Measurements from ENCODE around the gene CA11. TPM values are rescaled to one million over a fixed set of nuclear protein-coding genes. Genes with fewer than 3 reads are reported as not detected.
"Not testable (repeated sequence)": the region's sequence is repeated elsewhere in the genome, so short reads cannot be mapped to it uniquely, and the experiment has no call there.

The CA11 gene
- total RNA-seq, 1 experiment from 2014 or later, result 38.2 TPM

- H3K27ac ChIP-seq (ENCODE audit: low read depth, low read length, poor library complexity, severe bottlenecking), result peak overlapping the region; percentile 91
- no peaks in the 10 kb centered on the region for H3K9me3 ChIP-seq (ENCODE audit: low read depth, low read length, poor library complexity, severe bottlenecking)
- H3K4me3 ChIP-seq (ENCODE audit: low read depth, low read length, poor library complexity, severe bottlenecking), result peak overlapping the region; percentile 33
- ChIA-PET POLR2A (ENCODE audit: low non-redundant PET) (interaction anchor here (0.6 to 0.9 kb wide), 2 partner anchors 10 to 350 kb away, joined by 3 to 4 read pairs; no protein-coding TSS in a partner anchor), CTCF (interaction anchor here (0.6 kb wide), 1 partner anchor 45 kb away, joined by 15 read pairs; no protein-coding TSS in a partner anchor)
- H3K36me3 ChIP-seq (ENCODE audit: insufficient read depth, low read length, poor library complexity, severe bottlenecking), result peaks cover 19% of the 10 kb centered on the region
- DNase-seq (ENCODE audit: low spot score), result no peak
- BruUV-seq (replicated peaks), result no TSS peak
- no peak for TF ChIP-seq CTCF (conservative IDR thresholded peaks at IDR 0.05; ENCODE audit: low read depth, low read length)
- TF ChIP-seq EZH2 (IDR thresholded peaks at IDR 0.05; ENCODE audit: borderline replicate concordance, low read depth, low read length, poor library complexity, severe bottlenecking), result no peak
- no peaks in the 10 kb centered on the region for H3K27me3 ChIP-seq (replicated peaks; ENCODE audit: insufficient read depth, low read depth, low read length, poor library complexity)
- intact Hi-C loops (cut with micrococcal nuclease; ENCODE audit: unreplicated experiment), result no loop called here
- peaks cover 53% of the 10 kb centered on the region for H3K4me1 ChIP-seq (ENCODE audit: insufficient read depth, low read length, poor library complexity, severe bottlenecking)
Observed at GRCh38 chr19:48634036-48634342, 12.0 kb downstream of the CA11 start.

- POLR2A ChIA-PET (ENCODE audit: low non-redundant PET), result interaction anchor here (0.6 kb wide), 1 partner anchor 351 kb away, joined by 4 read pairs; no protein-coding TSS in a partner anchor
- H3K27me3 ChIP-seq (replicated peaks; ENCODE audit: insufficient read depth, low read depth, low read length, poor library complexity), result no peaks in the 10 kb centered on the region
- DNase-seq (ENCODE audit: low spot score), result no peak
- H3K9me3 ChIP-seq (ENCODE audit: low read depth, low read length, poor library complexity, severe bottlenecking), result no peaks in the 10 kb centered on the region
- intact Hi-C loops (cut with micrococcal nuclease; ENCODE audit: unreplicated experiment), result no loop called here
- TF ChIP-seq EZH2 (IDR thresholded peaks at IDR 0.05; ENCODE audit: borderline replicate concordance, low read depth, low read length, poor library complexity, severe bottlenecking) (no peak), CTCF (conservative IDR thresholded peaks at IDR 0.05; ENCODE audit: low read depth, low read length) (no peak)
- BruUV-seq (replicated peaks), result no TSS peak
- CTCF ChIA-PET, result interaction anchor here (0.6 kb wide), 1 partner anchor 45 kb away, joined by 15 read pairs; no protein-coding TSS in a partner anchor
- H3K27ac ChIP-seq (ENCODE audit: low read depth, low read length, poor library complexity, severe bottlenecking), result peak overlapping the region; percentile 91
- peaks cover 19% of the 10 kb centered on the region for H3K36me3 ChIP-seq (ENCODE audit: insufficient read depth, low read length, poor library complexity, severe bottlenecking)
- H3K4me3 ChIP-seq (ENCODE audit: low read depth, low read length, poor library complexity, severe bottlenecking), result peak overlapping the region; percentile 33
- peaks cover 47% of the 10 kb centered on the region for H3K4me1 ChIP-seq (ENCODE audit: insufficient read depth, low read length, poor library complexity, severe bottlenecking)
Observed at GRCh38 chr19:48633148-48634035, 12.6 kb downstream of the CA11 start.

- DNase-seq (ENCODE audit: low spot score), result no peak
- no peaks in the 10 kb centered on the region for H3K27me3 ChIP-seq (replicated peaks; ENCODE audit: insufficient read depth, low read depth, low read length, poor library complexity)
- intact Hi-C loops (cut with micrococcal nuclease; ENCODE audit: unreplicated experiment), result no loop called here
- TF ChIP-seq CTCF (conservative IDR thresholded peaks at IDR 0.05; ENCODE audit: low read depth, low read length), result no peak
- TF ChIP-seq EZH2 (IDR thresholded peaks at IDR 0.05; ENCODE audit: borderline replicate concordance, low read depth, low read length, poor library complexity, severe bottlenecking), result no peak
- H3K27ac ChIP-seq (ENCODE audit: low read depth, low read length, poor library complexity, severe bottlenecking), result peak overlapping the region; percentile 91
- POLR2A ChIA-PET (ENCODE audit: low non-redundant PET), result no interaction called here
- peaks cover 19% of the 10 kb centered on the region for H3K36me3 ChIP-seq (ENCODE audit: insufficient read depth, low read length, poor library complexity, severe bottlenecking)
- H3K9me3 ChIP-seq (ENCODE audit: low read depth, low read length, poor library complexity, severe bottlenecking), result no peaks in the 10 kb centered on the region
- BruUV-seq (replicated peaks), result no TSS peak
- no peak overlapping the region for H3K4me3 ChIP-seq (ENCODE audit: low read depth, low read length, poor library complexity, severe bottlenecking)
- CTCF ChIA-PET, result no interaction called here
- peaks cover 45% of the 10 kb centered on the region for H3K4me1 ChIP-seq (ENCODE audit: insufficient read depth, low read length, poor library complexity, severe bottlenecking)
Observed at GRCh38 chr19:48632692-48633147, 13.3 kb downstream of the CA11 start.

GRCh38 chr19:48632286-48632685 lies 13.7 kb downstream of the CA11 start:
- intact Hi-C loops (cut with micrococcal nuclease; ENCODE audit: unreplicated experiment); H3K9me3 ChIP-seq (ENCODE audit: low read depth, low read length, poor library complexity, severe bottlenecking); H3K4me3 ChIP-seq (ENCODE audit: low read depth, low read length, poor library complexity, severe bottlenecking); H3K27me3 ChIP-seq (replicated peaks; ENCODE audit: insufficient read depth, low read depth, low read length, poor library complexity); CTCF ChIA-PET; BruUV-seq (replicated peaks); DNase-seq (ENCODE audit: low spot score); POLR2A ChIA-PET (ENCODE audit: low non-redundant PET): not testable (repeated sequence)
- Histone ChIP-seq H3K27ac (ENCODE audit: low read depth, low read length, poor library complexity, severe bottlenecking) (peak overlapping the region; percentile 91), H3K4me1 (ENCODE audit: insufficient read depth, low read length, poor library complexity, severe bottlenecking) (peaks cover 45% of the 10 kb centered on the region), H3K36me3 (ENCODE audit: insufficient read depth, low read length, poor library complexity, severe bottlenecking) (peaks cover 19% of the 10 kb centered on the region)

Data from A673 (cell line).